Lung (tissue), 12 donors: ENCODE measurements around the gene ADO. TPM values are rescaled to one million over a fixed set of nuclear protein-coding genes. Genes with fewer than 3 reads are reported as not detected.

Source experiments
- ATAC-seq: fragments of 200-7000 bp; cut with Tn5 transposase; one replicate; pipeline ENCODE4 v1.9.1; 2020; ENCODE audit warnings: moderate number of reproducible peaks; ENCODE audit not compliant: insufficient read depth, low FRiP score
- DNase-seq, 3 donors: peaks; one replicate each; pipeline ENCODE4 v3.0.0-alpha.2; 2013 to 2017
- H3K27ac ChIP-seq, 2 donors: one replicate each; pipeline ENCODE4 v1.5.1; 2013; ENCODE audit warnings: mild to moderate bottlenecking in 2 of 2, moderate library complexity in 2 of 2, control low read depth in 1 of 2, inconsistent platforms in 1 of 2, low read depth in 1 of 2, low read length in 1 of 2
- H3K27me3 ChIP-seq, 3 donors: one replicate each; pipeline ENCODE4 v1.5.1; 2013; ENCODE audit warnings: low read length in 2 of 3; ENCODE audit not compliant: control insufficient read depth in 3 of 3, insufficient read depth in 3 of 3
- H3K36me3 ChIP-seq, 4 donors: one replicate each; pipeline ENCODE4 v1.5.1; 2013; ENCODE audit warnings: low read length in 4 of 4, mild to moderate bottlenecking in 1 of 4, moderate library complexity in 1 of 4; ENCODE audit not compliant: control insufficient read depth in 4 of 4, insufficient read depth in 4 of 4
- H3K4me1 ChIP-seq, 5 donors: one replicate each; pipeline ENCODE4 v1.5.1; 2013; ENCODE audit warnings: low read length in 5 of 5, mild to moderate bottlenecking in 2 of 5, moderate library complexity in 1 of 5; ENCODE audit not compliant: control insufficient read depth in 5 of 5, insufficient read depth in 5 of 5
- H3K4me3 ChIP-seq: one replicate; pipeline ENCODE4 v1.5.1; 2013; ENCODE audit warnings: mild to moderate bottlenecking, control low read depth, moderate library complexity
- H3K9ac ChIP-seq, 2 donors: one replicate each; pipeline ENCODE4 v1.5.1; 2013; ENCODE audit warnings: low read length in 2 of 2, control low read depth in 1 of 2; ENCODE audit not compliant: insufficient read depth in 1 of 2
- H3K9me3 ChIP-seq, 4 donors: one replicate each; pipeline ENCODE4 v1.5.1; 2013; ENCODE audit warnings: low read length in 3 of 4, mild to moderate bottlenecking in 1 of 4, moderate library complexity in 1 of 4; ENCODE audit not compliant: control insufficient read depth in 4 of 4, insufficient read depth in 3 of 4
- CTCF ChIP-seq: IDR thresholded peaks from 2 replicates; pipeline ENCODE4 v1.5.1; 2012; ENCODE audit warnings: mild to moderate bottlenecking; ENCODE audit errors: control extremely low read depth, extremely low read depth
- WGBS, 2 donors: extraction: QIAGEN DNeasy Blood & Tissue Kit; methylation state at CpG; one replicate each; pipeline ENCODE4 v1.1.7; 2013; 5-methylcytosine and 5-hydroxymethylcytosine counted together
- polyA plus RNA-seq, 2 donors: library from polyadenylated mRNA; stranded (reverse); fragments of 200-250 nt; gene quantifications; one replicate each; pipeline ENCODE4 v1.2.1, GENCODE V29; 2013
- total RNA-seq, 2 donors: library from RNA; depleted of rRNA in 1 of 2; stranded (reverse); fragments of >200 nt in 1 of 2; gene quantifications; one replicate each; pipeline ENCODE4 v1.2.1, GENCODE V29; 2014 to 2021
- donor health status: control.
- donor health status: control.
- donor health status: Bipolar disorder and iron deficiency.
- donor health status: healthy.
- donor health status: DM: yes; HTN: yes; CAD: no.

Gene ADO
- total and polyA plus RNA-seq, 4 donors, result 7.4 to 16.9 (median 11.9) TPM

- Histone ChIP-seq H3K9me3 (no peaks in the 10 kb centered on the region), H3K9ac (peak overlapping the region in 1 of 2 donors; percentile 69), H3K4me3 (peak overlapping the region; percentile 71), H3K27ac (peak overlapping the region; percentile 89 to 95), H3K27me3 (peaks cover 0 to 71% (median 49%) of the 10 kb centered on the region in 3 donors), H3K4me1 (peaks cover 5 to 47% (median 16%) of the 10 kb centered on the region in 5 donors), H3K36me3 (no peaks in the 10 kb centered on the region)
- ATAC-seq, result no peak
- TF ChIP-seq CTCF, result no peak
- DNase-seq, result peak in 2 of 3 donors; percentile 45 to 54
- 1% methylated on average over 48 to 49 of the region's 49 CpGs for WGBS, 2 donors
Observed at GRCh38 chr10:62817121-62817765, 12.7 kb downstream of the ADO start.

DNA sequence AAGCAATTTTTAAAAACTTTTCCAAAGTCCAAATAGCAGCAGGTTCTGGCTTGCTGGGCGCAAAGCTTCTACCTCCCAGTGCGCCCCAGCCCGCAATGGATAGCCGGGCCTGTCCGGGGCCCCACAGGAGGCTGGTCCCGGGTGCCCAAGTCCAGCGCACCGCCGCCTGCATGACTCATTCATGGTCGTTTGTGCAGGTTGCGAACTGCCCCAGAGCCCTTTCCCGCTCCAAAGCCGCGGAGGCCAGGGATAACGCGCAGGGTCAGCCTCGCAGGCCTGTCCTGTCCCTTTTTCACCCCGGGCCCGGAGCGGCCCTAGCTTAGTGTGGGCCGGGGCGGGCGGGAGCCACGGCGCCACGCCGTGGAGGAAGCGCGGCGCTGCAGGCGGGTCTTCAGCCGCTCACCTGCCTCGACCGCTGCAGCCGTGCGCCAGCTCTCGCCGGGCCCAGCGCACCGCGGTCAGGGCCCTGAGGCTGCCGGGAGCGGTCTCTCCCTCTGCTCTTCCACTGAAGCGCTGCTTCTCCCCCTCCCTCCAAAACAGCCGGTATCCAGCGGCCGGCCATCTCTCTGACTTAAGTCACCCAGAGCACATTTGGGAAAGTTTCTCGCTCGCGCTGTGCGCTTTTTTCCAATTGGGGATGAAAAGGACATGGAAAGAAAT, 13.4 kb downstream of the ADO start:
- peak overlapping the region in 1 of 2 donors; percentile 37 for H3K27ac ChIP-seq

GRCh38 chr10:62818426-62819011, 14.0 kb downstream of the ADO start:
- Histone ChIP-seq H3K4me3 (no peak overlapping the region), H3K27me3 (peaks cover 0 to 60% (median 46%) of the 10 kb centered on the region in 3 donors), H3K9me3 (no peaks in the 10 kb centered on the region), H3K27ac (no peak overlapping the region), H3K36me3 (no peaks in the 10 kb centered on the region), H3K9ac (no peak overlapping the region), H3K4me1 (peaks cover 5 to 47% (median 16%) of the 10 kb centered on the region in 5 donors)
- DNase-seq (peak in 2 of 3 donors; percentile 18 to 26), ATAC-seq (no peak)
- TF ChIP-seq CTCF, result peak; percentile 15
- 3 to 6% methylated on average over 56 to 65 of the region's 65 CpGs for WGBS, 2 donors

More for the DNA sequence above, 13.4 kb downstream of the ADO start:
- H3K36me3 ChIP-seq, result no peaks in the 10 kb centered on the region
- peaks cover 5 to 47% (median 16%) of the 10 kb centered on the region in 5 donors for H3K4me1 ChIP-seq
- DNase-seq (peak; percentile 73 to 79 (median 77)), ATAC-seq (peak; percentile 56)
- WGBS, 2 donors, result 1% methylated on average over 43 to 51 of the region's 51 CpGs
- H3K9me3 ChIP-seq, result no peaks in the 10 kb centered on the region
- peak overlapping the region; percentile 6 for H3K4me3 ChIP-seq
- H3K27me3 ChIP-seq, result peaks cover 0 to 66% (median 49%) of the 10 kb centered on the region in 3 donors
- peak; percentile 69 for TF ChIP-seq CTCF
- H3K9ac ChIP-seq, result no peak overlapping the region
